CD14-positive monocyte (primary cell): Measurements from ENCODE around the gene KCNB1. TPM values are rescaled to one million over a fixed set of nuclear protein-coding genes. Genes with fewer than 3 reads are reported as not detected.

Source experiments
- DNase-seq, 3 donors: peaks; one replicate each; pipeline ENCODE4 v3.0.0-alpha.2; 2011 to 2022
- H2AFZ ChIP-seq: 2 replicates; pipeline ENCODE4 v1.6.0; 2012; ENCODE audit warnings: mild to moderate bottlenecking, low read depth, low read length, inconsistent platforms; ENCODE audit not compliant: insufficient read depth, poor library complexity, severe bottlenecking
- H3K27ac ChIP-seq, 2 donors: 1 replicate in 1 of 2; 2 replicates in 1 of 2; pipeline ENCODE4 v1.5.1; 2012 to 2013; ENCODE audit warnings: low read length in 2 of 2, control low read depth in 1 of 2, inconsistent platforms in 1 of 2, low read depth in 1 of 2, mild to moderate bottlenecking in 1 of 2
- H3K27me3 ChIP-seq, 2 donors: one replicate each; pipeline versions ENCODE4 v1.6.0 to v1.6.1; 2011 to 2013; ENCODE audit warnings: low read length in 2 of 2; ENCODE audit not compliant: control insufficient read depth in 2 of 2, insufficient read depth in 2 of 2
- H3K36me3 ChIP-seq, 2 donors: replicated peaks in 1 of 2; 1 replicate in 1 of 2; 2 replicates in 1 of 2; pipeline versions ENCODE4 v1.5.1 to v1.6.1; 2012 to 2013; ENCODE audit warnings: low read length in 2 of 2, control low read depth in 1 of 2, inconsistent platforms in 1 of 2, mild to moderate bottlenecking in 1 of 2; ENCODE audit not compliant: insufficient read depth in 2 of 2, control insufficient read depth in 1 of 2
- H3K4me1 ChIP-seq, 2 donors: 1 replicate in 1 of 2; 2 replicates in 1 of 2; pipeline versions ENCODE4 v1.5.1 to v1.6.1; 2012 to 2013; ENCODE audit warnings: low read length in 2 of 2, control low read depth in 1 of 2, inconsistent platforms in 1 of 2, mild to moderate bottlenecking in 1 of 2, moderate library complexity in 1 of 2; ENCODE audit not compliant: insufficient read depth in 2 of 2, control insufficient read depth in 1 of 2
- H3K4me2 ChIP-seq: replicated peaks from 2 replicates; pipeline ENCODE3; 2012; ENCODE audit warnings: low read length, moderate library complexity, mild to moderate bottlenecking; ENCODE audit not compliant: poor library complexity, severe bottlenecking; ENCODE audit errors: extremely low read depth
- H3K4me3 ChIP-seq, 3 experiments: fragments of 200-600 bp in 1 of 3; sonication (generic) in 1 of 3; replicated peaks in 1 of 3; 1 replicate in 2 of 3; 2 replicates in 1 of 3; pipeline ENCODE4 v1.5.1; 2011 to 2013; ENCODE audit warnings: low read length in 3 of 3, mild to moderate bottlenecking in 3 of 3, control low read depth in 2 of 3, low read depth in 2 of 3, inconsistent platforms in 1 of 3, moderate library complexity in 1 of 3
- H3K79me2 ChIP-seq: 2 replicates; pipeline ENCODE4 v1.6.0; 2012; ENCODE audit warnings: mild to moderate bottlenecking, control low read depth, inconsistent platforms, low read length, moderate library complexity; ENCODE audit not compliant: insufficient read depth
- H3K9ac ChIP-seq: 2 replicates; pipeline ENCODE4 v1.6.0; 2017; ENCODE audit warnings: low read length, mild to moderate bottlenecking; ENCODE audit not compliant: insufficient read depth, poor library complexity, severe bottlenecking
- H3K9me3 ChIP-seq, 2 donors: replicated peaks in 1 of 2; 1 replicate in 1 of 2; 2 replicates in 1 of 2; pipeline versions ENCODE4 v1.5.1 to v1.6.1; 2012 to 2013; ENCODE audit warnings: low read length in 2 of 2, control low read depth in 1 of 2; ENCODE audit not compliant: control insufficient read depth in 1 of 2, insufficient read depth in 1 of 2
- H4K20me1 ChIP-seq: 2 replicates; pipeline ENCODE4 v1.6.0; 2012; ENCODE audit warnings: mild to moderate bottlenecking, low read length, control low read depth, moderate library complexity; ENCODE audit not compliant: insufficient read depth
- H3K27ac Mint-ChIP-seq, 7 donors: one replicate each; pipeline ENCODE4 v1.8.0; 2020; ENCODE audit warnings: mild to moderate bottlenecking in 7 of 7, mixed read lengths in 7 of 7, moderate library complexity in 6 of 7, inconsistent platforms in 2 of 7
- H3K27me3 Mint-ChIP-seq, 3 donors: one replicate each; pipeline ENCODE4 v1.8.0; 2021 to 2022; ENCODE audit warnings: low read depth in 3 of 3, mild to moderate bottlenecking in 3 of 3, mixed read lengths in 3 of 3, moderate library complexity in 3 of 3, inconsistent platforms in 1 of 3
- H3K36me3 Mint-ChIP-seq, 2 donors: one replicate each; pipeline ENCODE4 v1.8.0; 2020; ENCODE audit warnings: mixed read lengths in 2 of 2, inconsistent platforms in 1 of 2, mild to moderate bottlenecking in 1 of 2
- H3K4me1 Mint-ChIP-seq: one replicate; pipeline ENCODE4 v1.8.0; 2020; ENCODE audit warnings: mild to moderate bottlenecking, mixed read lengths
- H3K4me3 Mint-ChIP-seq, 2 donors: one replicate each; pipeline ENCODE4 v1.8.0; 2020; ENCODE audit warnings: mild to moderate bottlenecking in 2 of 2, mixed read lengths in 2 of 2, moderate library complexity in 1 of 2
- H3K9me3 Mint-ChIP-seq, 7 donors: one replicate each; pipeline ENCODE4 v1.8.0; 2020 to 2022; ENCODE audit warnings: mixed read lengths in 7 of 7, mild to moderate bottlenecking in 6 of 7, moderate library complexity in 6 of 7, inconsistent platforms in 2 of 7
- CTCF ChIP-seq: fragments of 200-600 bp; IDR thresholded peaks from one replicate; pipeline ENCODE4 v1.8.0; 2022; ENCODE audit warnings: antibody characterized with exemption, mild to moderate bottlenecking
- WGBS: methylation state at CpG from one replicate; pipeline ENCODE4 v1.1.5; 2013; ENCODE audit warnings: missing lambda C conversion rate; ENCODE audit not compliant: insufficient coverage; 5-methylcytosine and 5-hydroxymethylcytosine counted together
- intact Hi-C, 2 donors: fragments of 100-400 bp; cut with micrococcal nuclease; formaldehyde crosslinking; loops; one replicate each; pipeline versions ENCODE4 v1.15.0 to v1.15.1; 2023
- polyA plus RNA-seq, 3 donors: library from polyadenylated mRNA; depleted of rRNA in 1 of 3; unstranded in 2 of 3; stranded (reverse) in 1 of 3; fragments of 300-500 nt in 2 of 3; fragments of >200 nt in 1 of 3; fragmentation: Illumina TruSeq in 2 of 3; gene quantifications; 1 replicate in 2 of 3; 2 replicates in 1 of 3; pipeline ENCODE4 v1.2.3, GENCODE V29; 2012 to 2021

The KCNB1 gene
- polyA plus RNA-seq, 3 donors, result not detected

GRCh38 chr20:49367113-49367512 lies 115.4 kb downstream of the KCNB1 start:
- Mint-ChIP-seq H3K36me3 (no peaks in the 10 kb centered on the region), H3K27ac (no peak overlapping the region), H3K4me3 (no peak overlapping the region), H3K27me3 (peaks cover 9 to 30% (median 13%) of the 10 kb centered on the region in 3 donors), H3K9me3 (peaks cover 0 to 3% (median 0%) of the 10 kb centered on the region in 7 donors), H3K4me1 (no peaks in the 10 kb centered on the region)
- no peak for DNase-seq
- H3K4me3 ChIP-seq, result no peak overlapping the region
- no peaks in the 10 kb centered on the region for H3K27me3 ChIP-seq
- no peaks in the 10 kb centered on the region for H3K4me1 ChIP-seq
- H3K79me2 ChIP-seq, result no peaks in the 10 kb centered on the region
- H2AFZ ChIP-seq, result no peak overlapping the region
- H3K9ac ChIP-seq, result no peak overlapping the region
- no peaks in the 10 kb centered on the region for H3K9me3 ChIP-seq
- WGBS, result 83% methylated on average over 4 of the region's 5 CpGs
- no peak overlapping the region for H3K27ac ChIP-seq
- H4K20me1 ChIP-seq, result no peaks in the 10 kb centered on the region
- H3K4me2 ChIP-seq, result no peak overlapping the region
- intact Hi-C loops, result no loop called here
- no peaks in the 10 kb centered on the region for H3K36me3 ChIP-seq
- TF ChIP-seq CTCF, result no peak

- Histone ChIP-seq H3K79me2 (no peaks in the 10 kb centered on the region), H3K4me3 (no peak overlapping the region), H3K27me3 (no peaks in the 10 kb centered on the region), H3K27ac (no peak overlapping the region), H3K4me1 (no peaks in the 10 kb centered on the region), H3K36me3 (no peaks in the 10 kb centered on the region), H4K20me1 (no peaks in the 10 kb centered on the region), H3K4me2 (no peak overlapping the region), H2AFZ (no peak overlapping the region), H3K9me3 (no peaks in the 10 kb centered on the region), H3K9ac (no peak overlapping the region)
- DNase-seq, result no peak
- H3K4me3 Mint-ChIP-seq, result no peak overlapping the region
- H3K4me1 Mint-ChIP-seq, result no peaks in the 10 kb centered on the region
- intact Hi-C loops, result no loop called here
- H3K27ac Mint-ChIP-seq, result no peak overlapping the region
- peaks cover 9 to 28% (median 13%) of the 10 kb centered on the region in 3 donors for H3K27me3 Mint-ChIP-seq
- no peaks in the 10 kb centered on the region for H3K36me3 Mint-ChIP-seq
- H3K9me3 Mint-ChIP-seq, result peaks cover 0 to 3% (median 0%) of the 10 kb centered on the region in 7 donors
- TF ChIP-seq CTCF, result no peak
- WGBS, result 83% methylated on average over 1 of the region's 1 CpG
Measured at GRCh38 chr20:49366687-49367086, 115.8 kb downstream of the KCNB1 start.
